ENCODE results near the gene ZNF124. TPM values are rescaled to one million over a fixed set of nuclear protein-coding genes. Genes with fewer than 3 reads are reported as not detected.

Gene ZNF124
- total RNA-seq, 1 experiment from 2014 or later, result 33.8 TPM

DNA sequence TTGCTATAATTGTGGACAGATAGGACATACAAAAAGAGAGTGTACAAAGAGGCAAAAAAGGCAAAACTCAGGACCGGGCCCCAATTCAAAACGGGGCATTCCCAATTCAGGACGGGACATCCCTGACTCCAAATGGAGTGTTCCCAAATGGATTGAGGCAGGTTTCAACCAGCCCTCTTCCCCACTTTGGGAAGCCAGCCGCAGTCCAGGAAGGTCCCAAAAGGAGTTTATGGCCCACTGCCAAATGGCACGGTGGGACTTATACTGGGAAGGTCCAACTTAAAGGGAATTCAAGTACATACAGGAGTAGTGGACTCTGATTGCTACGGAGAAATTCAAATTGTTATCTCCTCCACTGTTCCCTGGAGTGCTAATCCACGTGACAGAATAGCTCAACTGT lies 64.1 kb downstream of the ZNF124 start:
- DNase-seq (ENCODE audit: low spot score) (no peak), ATAC-seq (no peak)
- TF ChIP-seq, protein P1, sequence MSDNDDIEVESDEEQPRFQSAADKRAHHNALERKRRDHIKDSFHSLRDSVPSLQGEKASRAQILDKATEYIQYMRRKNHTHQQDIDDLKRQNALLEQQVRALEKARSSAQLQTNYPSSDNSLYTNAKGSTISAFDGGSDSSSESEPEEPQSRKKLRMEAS (CRISPR knock-in tag; IDR thresholded peaks at IDR 0.05), result no peak
- TF ChIP-seq FOXJ3 (CRISPR knock-in tag; IDR thresholded peaks at IDR 0.05; ENCODE audit: borderline replicate concordance) (no peak), NR2C2 (CRISPR knock-in tag; IDR thresholded peaks at IDR 0.05) (no peak), ZNF396 (CRISPR knock-in tag; IDR thresholded peaks at IDR 0.05; ENCODE audit: borderline replicate concordance) (no peak), CBFB (CRISPR knock-in tag; IDR thresholded peaks at IDR 0.05; ENCODE audit: low read depth) (no peak), ZBTB21 (CRISPR knock-in tag; IDR thresholded peaks at IDR 0.05; ENCODE audit: borderline replicate concordance) (no peak), FOXK1 (CRISPR knock-in tag; IDR thresholded peaks at IDR 0.05) (no peak), TCF7 (CRISPR knock-in tag; IDR thresholded peaks at IDR 0.05; ENCODE audit: low read depth) (no peak), NFE2L1 (CRISPR knock-in tag; IDR thresholded peaks at IDR 0.05) (no peak), ZNF416 (CRISPR knock-in tag; IDR thresholded peaks at IDR 0.05) (no peak), ELF4 (CRISPR knock-in tag; IDR thresholded peaks at IDR 0.05; ENCODE audit: low read depth) (no peak), MYBL2 (CRISPR knock-in tag; IDR thresholded peaks at IDR 0.05) (no peak), PRRX2 (CRISPR knock-in tag; IDR thresholded peaks at IDR 0.05) (no peak), EMX1 (CRISPR knock-in tag; IDR thresholded peaks at IDR 0.05) (no peak)
- TF ChIP-seq, protein P2, sequence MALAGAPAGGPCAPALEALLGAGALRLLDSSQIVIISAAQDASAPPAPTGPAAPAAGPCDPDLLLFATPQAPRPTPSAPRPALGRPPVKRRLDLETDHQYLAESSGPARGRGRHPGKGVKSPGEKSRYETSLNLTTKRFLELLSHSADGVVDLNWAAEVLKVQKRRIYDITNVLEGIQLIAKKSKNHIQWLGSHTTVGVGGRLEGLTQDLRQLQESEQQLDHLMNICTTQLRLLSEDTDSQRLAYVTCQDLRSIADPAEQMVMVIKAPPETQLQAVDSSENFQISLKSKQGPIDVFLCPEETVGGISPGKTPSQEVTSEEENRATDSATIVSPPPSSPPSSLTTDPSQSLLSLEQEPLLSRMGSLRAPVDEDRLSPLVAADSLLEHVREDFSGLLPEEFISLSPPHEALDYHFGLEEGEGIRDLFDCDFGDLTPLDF (CRISPR knock-in tag; IDR thresholded peaks at IDR 0.05), result no peak
- TF ChIP-seq, protein P3, sequence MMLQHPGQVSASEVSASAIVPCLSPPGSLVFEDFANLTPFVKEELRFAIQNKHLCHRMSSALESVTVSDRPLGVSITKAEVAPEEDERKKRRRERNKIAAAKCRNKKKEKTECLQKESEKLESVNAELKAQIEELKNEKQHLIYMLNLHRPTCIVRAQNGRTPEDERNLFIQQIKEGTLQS (CRISPR knock-in tag; conservative IDR thresholded peaks at IDR 0.05), result no peak
- TF ChIP-seq, protein P4, sequence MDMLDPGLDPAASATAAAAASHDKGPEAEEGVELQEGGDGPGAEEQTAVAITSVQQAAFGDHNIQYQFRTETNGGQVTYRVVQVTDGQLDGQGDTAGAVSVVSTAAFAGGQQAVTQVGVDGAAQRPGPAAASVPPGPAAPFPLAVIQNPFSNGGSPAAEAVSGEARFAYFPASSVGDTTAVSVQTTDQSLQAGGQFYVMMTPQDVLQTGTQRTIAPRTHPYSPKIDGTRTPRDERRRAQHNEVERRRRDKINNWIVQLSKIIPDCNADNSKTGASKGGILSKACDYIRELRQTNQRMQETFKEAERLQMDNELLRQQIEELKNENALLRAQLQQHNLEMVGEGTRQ (CRISPR knock-in tag; IDR thresholded peaks at IDR 0.05), result no peak
- TF ChIP-seq, protein P5, sequence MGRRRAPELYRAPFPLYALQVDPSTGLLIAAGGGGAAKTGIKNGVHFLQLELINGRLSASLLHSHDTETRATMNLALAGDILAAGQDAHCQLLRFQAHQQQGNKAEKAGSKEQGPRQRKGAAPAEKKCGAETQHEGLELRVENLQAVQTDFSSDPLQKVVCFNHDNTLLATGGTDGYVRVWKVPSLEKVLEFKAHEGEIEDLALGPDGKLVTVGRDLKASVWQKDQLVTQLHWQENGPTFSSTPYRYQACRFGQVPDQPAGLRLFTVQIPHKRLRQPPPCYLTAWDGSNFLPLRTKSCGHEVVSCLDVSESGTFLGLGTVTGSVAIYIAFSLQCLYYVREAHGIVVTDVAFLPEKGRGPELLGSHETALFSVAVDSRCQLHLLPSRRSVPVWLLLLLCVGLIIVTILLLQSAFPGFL (CRISPR knock-in tag; IDR thresholded peaks at IDR 0.05; ENCODE audit: borderline replicate concordance), result no peak
- TF ChIP-seq, protein P6, sequence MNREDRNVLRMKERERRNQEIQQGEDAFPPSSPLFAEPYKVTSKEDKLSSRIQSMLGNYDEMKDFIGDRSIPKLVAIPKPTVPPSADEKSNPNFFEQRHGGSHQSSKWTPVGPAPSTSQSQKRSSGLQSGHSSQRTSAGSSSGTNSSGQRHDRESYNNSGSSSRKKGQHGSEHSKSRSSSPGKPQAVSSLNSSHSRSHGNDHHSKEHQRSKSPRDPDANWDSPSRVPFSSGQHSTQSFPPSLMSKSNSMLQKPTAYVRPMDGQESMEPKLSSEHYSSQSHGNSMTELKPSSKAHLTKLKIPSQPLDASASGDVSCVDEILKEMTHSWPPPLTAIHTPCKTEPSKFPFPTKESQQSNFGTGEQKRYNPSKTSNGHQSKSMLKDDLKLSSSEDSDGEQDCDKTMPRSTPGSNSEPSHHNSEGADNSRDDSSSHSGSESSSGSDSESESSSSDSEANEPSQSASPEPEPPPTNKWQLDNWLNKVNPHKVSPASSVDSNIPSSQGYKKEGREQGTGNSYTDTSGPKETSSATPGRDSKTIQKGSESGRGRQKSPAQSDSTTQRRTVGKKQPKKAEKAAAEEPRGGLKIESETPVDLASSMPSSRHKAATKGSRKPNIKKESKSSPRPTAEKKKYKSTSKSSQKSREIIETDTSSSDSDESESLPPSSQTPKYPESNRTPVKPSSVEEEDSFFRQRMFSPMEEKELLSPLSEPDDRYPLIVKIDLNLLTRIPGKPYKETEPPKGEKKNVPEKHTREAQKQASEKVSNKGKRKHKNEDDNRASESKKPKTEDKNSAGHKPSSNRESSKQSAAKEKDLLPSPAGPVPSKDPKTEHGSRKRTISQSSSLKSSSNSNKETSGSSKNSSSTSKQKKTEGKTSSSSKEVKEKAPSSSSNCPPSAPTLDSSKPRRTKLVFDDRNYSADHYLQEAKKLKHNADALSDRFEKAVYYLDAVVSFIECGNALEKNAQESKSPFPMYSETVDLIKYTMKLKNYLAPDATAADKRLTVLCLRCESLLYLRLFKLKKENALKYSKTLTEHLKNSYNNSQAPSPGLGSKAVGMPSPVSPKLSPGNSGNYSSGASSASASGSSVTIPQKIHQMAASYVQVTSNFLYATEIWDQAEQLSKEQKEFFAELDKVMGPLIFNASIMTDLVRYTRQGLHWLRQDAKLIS (CRISPR knock-in tag; IDR thresholded peaks at IDR 0.05; ENCODE audit: borderline replicate concordance), result no peak
- no peaks in the 10 kb centered on the region; the same call in 1 of the 2 replicates for H3K36me3 Mint-ChIP-seq
- H3K4me3 Mint-ChIP-seq, result no peak overlapping the region
- ChIA-PET POLR2A (no interaction called here), CTCF (no interaction called here)
- H3K9me3 Mint-ChIP-seq, result no peaks in the 10 kb centered on the region
- no peak overlapping the region for H3K27ac Mint-ChIP-seq
- peaks cover 34% of the 10 kb centered on the region for H3K4me1 Mint-ChIP-seq
- peaks cover 43% of the 10 kb centered on the region for H3K27me3 Mint-ChIP-seq (ENCODE audit: low read depth)

DNA sequence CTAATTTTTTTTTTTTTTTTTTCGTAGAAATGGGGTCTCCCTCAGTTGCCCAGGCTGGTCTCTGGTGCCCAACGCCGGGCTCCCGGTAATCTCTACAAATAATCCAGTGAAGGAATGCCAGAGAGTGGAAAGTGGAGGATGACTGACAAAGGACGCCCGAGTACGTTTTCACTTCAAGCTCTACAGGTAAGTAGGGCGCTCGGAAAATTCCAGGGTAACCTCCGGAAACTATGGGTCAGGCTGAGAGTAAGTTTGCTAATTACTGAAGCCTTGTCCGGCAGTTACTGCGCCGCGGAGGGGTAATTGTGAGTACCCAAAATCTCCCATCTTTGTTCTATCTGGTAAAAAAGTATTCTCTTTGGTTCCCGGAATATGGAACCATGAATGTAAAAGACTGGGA lies 65.9 kb downstream of the ZNF124 start:
- ChIA-PET POLR2A (no interaction called here), CTCF (interaction anchor here (1.5 kb wide), 1 partner anchor 13 kb away, joined by 5 read pairs; no protein-coding TSS in a partner anchor)
- Mint-ChIP-seq H3K4me1 (peaks cover 33% of the 10 kb centered on the region), H3K9me3 (peaks cover 1% of the 10 kb centered on the region; the same call in 1 of the 2 replicates), H3K27ac (peak overlapping the region; percentile 48; the same call in 1 of the 2 replicates), H3K36me3 (peaks cover 16% of the 10 kb centered on the region), H3K27me3 (ENCODE audit: low read depth) (peaks cover 37% of the 10 kb centered on the region), H3K4me3 (peak overlapping the region; percentile 4)
- ATAC-seq (no peak), DNase-seq (ENCODE audit: low spot score) (no peak)
- TF ChIP-seq, protein P7, sequence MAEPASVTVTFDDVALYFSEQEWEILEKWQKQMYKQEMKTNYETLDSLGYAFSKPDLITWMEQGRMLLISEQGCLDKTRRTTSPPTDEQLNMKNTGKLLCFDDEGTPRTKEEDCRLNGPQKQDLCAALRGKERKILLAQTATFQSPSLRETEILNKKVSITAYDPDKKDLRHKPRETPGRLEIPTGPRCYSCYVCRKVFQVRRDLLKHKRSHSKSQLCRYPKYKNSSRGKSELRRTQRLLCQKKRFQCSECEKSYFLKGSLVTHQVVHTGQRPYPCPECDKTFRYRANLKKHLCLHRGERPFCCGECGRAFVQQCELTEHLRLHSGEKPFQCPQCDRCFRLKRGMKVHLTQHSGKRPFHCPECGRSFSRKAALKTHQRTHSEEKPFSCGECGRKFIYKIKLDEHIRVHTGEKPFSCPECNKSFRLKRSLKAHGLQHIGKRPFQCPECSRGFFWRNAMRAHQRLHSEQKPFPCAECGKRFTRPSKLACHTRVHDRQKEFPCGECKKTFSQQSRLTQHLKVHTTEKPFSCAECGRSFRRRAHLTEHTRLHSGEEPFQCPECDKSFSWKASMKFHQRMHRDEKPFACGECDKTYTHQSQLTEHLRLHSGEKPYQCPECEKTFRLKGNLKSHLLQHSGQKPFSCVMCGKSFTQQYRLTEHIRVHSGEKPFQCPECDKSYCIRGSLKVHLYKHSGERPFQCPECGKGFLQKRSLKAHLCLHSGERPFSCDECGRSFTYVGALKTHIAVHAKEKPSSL (CRISPR knock-in tag; conservative IDR thresholded peaks at IDR 0.05), result no peak
- no peak for TF ChIP-seq FOXK1 (CRISPR knock-in tag; IDR thresholded peaks at IDR 0.05)
- TF ChIP-seq ZNF317 (CRISPR knock-in tag; IDR thresholded peaks at IDR 0.05; ENCODE audit: borderline replicate concordance, low read depth), result no peak
- TF ChIP-seq EMX1 (CRISPR knock-in tag; IDR thresholded peaks at IDR 0.05), result no peak
- no peak for TF ChIP-seq TEAD1 (CRISPR knock-in tag; IDR thresholded peaks at IDR 0.05)
- TF ChIP-seq NR1H2 (CRISPR knock-in tag; IDR thresholded peaks at IDR 0.05), result no peak
- TF ChIP-seq, protein P3 (CRISPR knock-in tag; conservative IDR thresholded peaks at IDR 0.05), result no peak
- no peak for TF ChIP-seq RORB (CRISPR knock-in tag; IDR thresholded peaks at IDR 0.05)

Data from WTC11 (cell line).